ENCODE data around the gene WNT2B.
A peak's percentile ranks its signal among the peaks of the same experiment; 100 is the strongest.

Gene WNT2B

GRCh38 chr1:112542206-112542973, 33.6 kb downstream of the WNT2B start:
- no peak overlapping the region for H3K4me3 ChIP-seq (replicated peaks; ENCODE audit: low read depth, low read length)
- TF ChIP-seq CTCF (IDR thresholded peaks at IDR 0.05; ENCODE audit: low read length, missing control alignments), result no peak
- DNase-seq (ENCODE audit: low read depth), result no peak

GRCh38 chr1:112544011-112544688, 35.4 kb downstream of the WNT2B start:
- peak; percentile 93 for DNase-seq (ENCODE audit: low read depth)
- H3K4me3 ChIP-seq (replicated peaks; ENCODE audit: low read depth, low read length), result no peak overlapping the region
- TF ChIP-seq CTCF (IDR thresholded peaks at IDR 0.05; ENCODE audit: low read length, missing control alignments), result no peak

GRCh38 chr1:112544751-112545150, 36.0 kb downstream of the WNT2B start:
- no peak for TF ChIP-seq CTCF (IDR thresholded peaks at IDR 0.05; ENCODE audit: low read length, missing control alignments)
- H3K4me3 ChIP-seq (replicated peaks; ENCODE audit: low read depth, low read length), result no peak overlapping the region
- peak; percentile 71 for DNase-seq (ENCODE audit: low read depth)

GRCh38 chr1:112546076-112546475, 37.3 kb downstream of the WNT2B start:
- H3K4me3 ChIP-seq (replicated peaks; ENCODE audit: low read depth, low read length), result no peak overlapping the region
- TF ChIP-seq CTCF (IDR thresholded peaks at IDR 0.05; ENCODE audit: low read length, missing control alignments), result no peak
- DNase-seq (ENCODE audit: low read depth), result no peak

GRCh38 chr1:112548547-112548946, 39.8 kb downstream of the WNT2B start:
- no peak for DNase-seq (ENCODE audit: low read depth)
- no peak overlapping the region for H3K4me3 ChIP-seq (replicated peaks; ENCODE audit: low read depth, low read length)
- no peak for TF ChIP-seq CTCF (IDR thresholded peaks at IDR 0.05; ENCODE audit: low read length, missing control alignments)

GRCh38 chr1:112549590-112549989, 40.8 kb downstream of the WNT2B start:
- no peak overlapping the region for H3K4me3 ChIP-seq (replicated peaks; ENCODE audit: low read depth, low read length)
- no peak for TF ChIP-seq CTCF (IDR thresholded peaks at IDR 0.05; ENCODE audit: low read length, missing control alignments)
- DNase-seq (ENCODE audit: low read depth), result no peak

Measured in fibroblast of pulmonary artery (primary cell).